H1 (cell line): ENCODE measurements around the gene CASK.

Experiments used
- CBX8 ChIP-seq: fragments of 300-800, 300-1000 bp; sonication (generic); IDR thresholded peaks from 2 replicates; pipeline ENCODE4 v1.7.1; 2016; ENCODE audit warnings: low read depth, low read length, borderline replicate concordance
- CEBPB ChIP-seq: IDR thresholded peaks from 2 replicates; pipeline ENCODE4 v1.6.1; 2012; ENCODE audit warnings: low read depth, low read length
- CTCF ChIP-seq, 3 experiments: IDR thresholded peaks; 1 replicate in 2 of 3; 2 replicates in 1 of 3; pipeline versions ENCODE4 v1.5.1 to v1.6.1; 2011; ENCODE audit warnings: low read length in 3 of 3, mild to moderate bottlenecking in 3 of 3, inconsistent platforms in 2 of 3, low read depth in 1 of 3, moderate library complexity in 1 of 3; ENCODE audit not compliant: insufficient read depth in 1 of 3; ENCODE audit errors: control extremely low read depth in 1 of 3
- MAFK ChIP-seq: IDR thresholded peaks from 2 replicates; pipeline ENCODE4 v1.6.1; 2012; ENCODE audit warnings: low read depth, mild to moderate bottlenecking, improper control_type of control experiment, low read length
- POLR2A ChIP-seq, 2 experiments: IDR thresholded peaks; 1 replicate in 1 of 2; 2 replicates in 1 of 2; pipeline ENCODE4 v1.6.1; 2011; ENCODE audit warnings: low read depth in 2 of 2, low read length in 2 of 2, mild to moderate bottlenecking in 2 of 2; ENCODE audit errors: control extremely low read depth in 1 of 2
- RAD21 ChIP-seq, 2 experiments: IDR thresholded peaks in 1 of 2; conservative IDR thresholded peaks in 1 of 2; 2 replicates each; pipeline ENCODE4 v1.6.1; 2011; ENCODE audit warnings: low read depth in 2 of 2, low read length in 2 of 2, improper control_type of control experiment in 1 of 2, inconsistent platforms in 1 of 2, mild to moderate bottlenecking in 1 of 2, moderate library complexity in 1 of 2

GRCh38 chrX:41602816-41603345 lies 320.5 kb downstream of the CASK start:
- TF ChIP-seq RAD21 (IDR thresholded peaks at IDR 0.05 in 1 of 2, conservative IDR thresholded peaks at IDR 0.05 in 1 of 2; ENCODE audit: low read depth in 2 of 2, low read length in 2 of 2) = no peak
- TF ChIP-seq MAFK = no peak
- no peak for TF ChIP-seq POLR2A (IDR thresholded peaks at IDR 0.05; ENCODE audit: control extremely low read depth in 1 of 2, low read depth in 2 of 2, low read length in 2 of 2)
- no peak for TF ChIP-seq CBX8
- no peak for TF ChIP-seq CTCF (IDR thresholded peaks at IDR 0.05; ENCODE audit: control extremely low read depth in 1 of 3, insufficient read depth in 1 of 3, low read depth in 1 of 3, low read length in 3 of 3)
- TF ChIP-seq CEBPB = no peak
